Amniotic epithelial cell (primary cell): ENCODE data around the gene PCDHGB1.
"Not testable (repeated sequence)": the region's sequence is repeated elsewhere in the genome, so short reads cannot be mapped to it uniquely, and the experiment has no call there.

Experiments used
- DNase-seq: peaks from one replicate; pipeline ENCODE4 v3.0.0-alpha.2; 2010; ENCODE audit warnings: low read depth

PCDHGB1 gene

GRCh38 chr5:141349917-141350619 lies at the start of gene PCDHGB1:
Gene PCDHGB1, plus strand, starts transcription at chr5:141350099. Its CDS starts 162 bp downstream, at chr5:141350261.
- DNase-seq, result peak; percentile 45

- DNase-seq, result no peak
Observed at GRCh38 chr5:141303756-141304155, 46.1 kb upstream of the PCDHGB1 start, which contains the start of gene SLC25A2. Gene SLC25A2, minus strand, starts transcription at chr5:141304049. Its CDS starts 184 bp downstream, at chr5:141303865.

GRCh38 chr5:141306630-141307029 lies 43.3 kb upstream of the PCDHGB1 start:
- DNase-seq, result no peak

DNA sequence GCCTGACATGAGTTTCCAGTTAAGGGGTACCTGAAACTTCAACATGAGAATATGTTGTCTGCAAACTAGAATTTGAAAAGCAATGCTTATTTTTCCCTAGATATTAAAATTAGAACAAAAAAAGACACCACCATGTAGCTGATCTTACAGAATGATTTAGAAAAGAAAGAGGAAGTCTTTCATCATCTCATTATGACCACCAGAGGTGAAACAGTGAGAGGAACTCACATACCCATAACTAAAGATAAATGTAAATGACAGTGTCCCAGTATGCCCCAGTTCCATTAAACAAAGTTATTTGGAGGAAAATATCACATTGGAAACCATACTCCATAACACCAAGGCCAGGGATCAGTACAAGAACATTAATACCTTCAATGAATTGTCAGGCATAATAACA lies 36.2 kb upstream of the PCDHGB1 start:
- DNase-seq, result no peak

DNA sequence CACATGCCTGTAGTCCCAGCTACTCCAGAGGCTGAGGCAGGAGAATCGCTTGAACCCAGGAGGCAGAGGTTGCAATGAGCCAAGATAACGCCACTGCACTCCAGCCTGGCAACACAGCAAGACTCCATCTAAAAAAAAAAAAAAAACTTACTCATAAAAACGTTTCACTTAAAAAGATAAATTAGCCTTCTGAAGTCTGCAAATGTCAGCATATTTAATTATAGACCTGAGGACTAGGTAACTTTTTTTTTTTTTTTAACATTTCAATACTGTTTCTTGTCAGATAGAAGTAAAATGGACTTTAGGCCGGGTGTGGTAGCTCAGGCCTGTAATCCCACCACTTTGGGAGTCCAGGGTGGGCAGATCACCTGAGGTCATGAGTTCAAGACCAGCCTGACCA lies 32.9 kb upstream of the PCDHGB1 start:
- DNase-seq, result not testable (repeated sequence)

- DNase-seq, result no peak
Observed at GRCh38 chr5:141319202-141319601, 30.7 kb upstream of the PCDHGB1 start.

GRCh38 chr5:141319699-141320098 lies 30.2 kb upstream of the PCDHGB1 start:
- DNase-seq, result no peak

DNA sequence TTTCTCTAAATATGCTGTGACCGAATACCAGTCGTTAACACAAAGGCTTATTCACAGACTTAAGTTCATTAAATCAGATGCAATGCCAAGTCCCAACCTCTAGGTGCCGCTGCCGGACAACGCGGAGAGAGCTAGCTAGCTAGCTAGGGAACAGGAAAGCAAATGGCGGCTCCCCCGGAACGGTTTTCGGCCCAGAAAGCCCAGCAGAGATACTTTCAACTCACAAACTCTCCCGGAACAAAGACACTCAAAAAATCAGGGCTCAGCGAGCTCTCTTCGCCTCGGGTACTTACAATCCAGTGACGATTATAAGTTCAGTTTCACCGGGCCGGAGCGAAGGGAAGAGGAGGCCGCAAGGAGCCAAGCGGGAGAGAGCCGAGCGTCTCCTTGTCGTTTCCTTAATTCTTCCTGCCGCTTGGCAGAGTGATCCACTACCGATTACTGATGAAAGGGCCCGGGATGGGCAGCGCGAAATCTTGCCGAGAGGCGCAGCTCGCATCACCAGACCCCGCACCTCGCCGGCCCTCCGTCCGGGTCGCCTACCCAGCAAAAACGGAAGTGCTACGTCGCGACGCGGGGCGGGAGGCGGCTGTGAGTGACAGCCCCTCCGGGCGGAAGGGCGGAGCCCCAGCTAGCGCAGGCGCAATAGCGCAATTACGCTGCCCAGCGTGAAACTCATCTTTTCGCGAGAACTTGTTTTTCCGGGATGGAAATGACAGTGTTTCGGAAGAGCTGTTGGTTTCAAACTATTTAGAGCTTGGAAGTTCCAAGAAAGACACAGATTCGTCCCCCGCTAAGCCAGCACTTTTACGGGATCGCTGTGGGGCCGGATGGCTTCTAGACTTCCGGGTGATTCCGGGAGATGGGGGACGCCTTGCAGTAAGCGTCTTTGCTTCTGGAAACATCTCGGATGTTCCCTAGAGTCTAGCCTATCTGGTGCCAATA lies 29.4 kb upstream of the PCDHGB1 start, which contains the start of gene TAF7:
Gene TAF7, minus strand, starts transcription at position 560 of the 945 bp plus-strand sequence. CDS start 740 bp downstream, outside the sequence.
- DNase-seq, result peak; percentile 91

- DNase-seq, result no peak
Observed at GRCh38 chr5:141322261-141322660, 27.6 kb upstream of the PCDHGB1 start.

GRCh38 chr5:141326088-141326854 lies 23.6 kb upstream of the PCDHGB1 start:
- DNase-seq, result peak; percentile 68

- no peak for DNase-seq
Observed at GRCh38 chr5:141328231-141328630, 21.7 kb upstream of the PCDHGB1 start.

GRCh38 chr5:141330299-141331080 lies 19.4 kb upstream of the PCDHGB1 start, which contains the start of gene PCDHGA1:
Gene PCDHGA1, plus strand, starts transcription at chr5:141330514.
- DNase-seq, result peak; percentile 59

DNA sequence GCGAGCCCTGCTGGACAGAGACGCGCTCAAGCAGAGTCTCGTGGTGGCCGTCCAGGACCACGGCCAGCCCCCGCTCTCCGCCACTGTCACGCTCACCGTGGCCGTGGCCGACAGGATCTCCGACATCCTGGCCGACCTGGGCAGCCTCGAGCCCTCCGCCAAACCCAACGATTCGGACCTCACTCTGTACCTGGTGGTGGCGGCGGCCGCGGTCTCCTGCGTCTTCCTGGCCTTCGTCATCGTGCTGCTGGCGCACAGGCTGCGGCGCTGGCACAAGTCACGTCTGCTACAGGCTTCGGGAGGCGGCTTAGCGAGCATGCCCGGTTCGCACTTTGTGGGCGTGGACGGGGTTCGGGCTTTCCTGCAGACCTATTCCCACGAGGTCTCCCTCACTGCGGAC lies 17.3 kb upstream of the PCDHGB1 start:
- not testable (repeated sequence) for DNase-seq

DNA sequence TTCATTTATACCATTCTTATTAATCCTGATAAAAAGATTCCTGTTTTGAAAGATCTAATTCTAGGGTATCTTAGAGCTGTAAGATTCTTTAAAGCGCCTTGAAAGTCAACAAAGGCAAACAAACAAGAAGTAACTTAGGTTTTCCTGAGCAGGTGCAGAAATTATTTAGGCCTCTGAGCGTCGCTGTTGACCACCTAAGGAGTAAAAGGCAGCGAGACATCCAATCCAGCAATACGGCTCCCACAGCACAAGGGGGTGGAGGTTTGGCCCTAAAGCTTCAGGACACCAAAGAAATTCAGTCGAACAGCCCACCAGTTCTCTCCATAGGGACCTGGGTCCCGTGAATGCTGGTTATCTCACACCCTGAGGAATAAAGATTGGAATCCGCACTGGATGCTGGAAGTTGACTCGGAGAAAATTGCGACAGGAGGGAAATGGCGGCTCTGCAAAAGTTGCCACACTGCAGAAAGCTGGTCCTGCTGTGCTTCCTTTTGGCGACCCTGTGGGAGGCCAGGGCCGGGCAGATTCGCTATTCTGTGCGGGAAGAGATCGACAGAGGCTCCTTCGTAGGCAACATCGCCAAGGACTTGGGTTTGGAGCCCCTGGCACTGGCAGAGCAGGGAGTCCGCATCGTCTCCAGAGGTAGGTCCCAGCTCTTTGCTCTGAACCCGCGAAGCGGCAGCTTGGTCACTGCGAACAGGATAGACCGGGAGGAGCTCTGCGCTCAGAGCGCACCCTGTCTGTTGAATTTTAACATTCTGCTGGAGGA lies 11.2 kb upstream of the PCDHGB1 start, which contains the start of gene PCDHGA2:
Gene PCDHGA2, plus strand, starts transcription at position 223 of the 769 bp plus-strand sequence.
- DNase-seq, result peak; percentile 43

GRCh38 chr5:141340781-141341354 lies 9.0 kb upstream of the PCDHGB1 start:
- not testable (repeated sequence) for DNase-seq

DNA sequence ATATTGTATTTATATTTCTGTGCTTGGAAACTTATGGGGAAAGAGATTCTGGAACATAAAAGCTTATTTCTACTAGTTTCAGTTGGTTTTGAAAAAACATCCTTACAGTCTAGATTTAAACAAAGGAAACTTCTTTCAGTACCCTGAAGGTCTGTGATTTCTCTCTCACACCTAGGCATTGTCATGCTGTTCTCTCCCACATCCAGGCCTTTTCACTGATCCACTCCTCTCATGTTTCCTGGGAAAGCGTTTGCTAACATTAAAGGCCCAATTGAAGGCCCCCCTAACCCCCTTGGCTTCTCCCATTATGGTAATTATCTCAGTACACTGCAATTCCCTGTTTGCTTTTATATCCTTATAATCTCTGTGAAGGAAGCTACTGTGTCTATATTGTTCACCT lies 7.1 kb upstream of the PCDHGB1 start:
- DNase-seq, result no peak

GRCh38 chr5:141343242-141343952 lies 6.5 kb upstream of the PCDHGB1 start, which contains the start of gene PCDHGA3:
Gene PCDHGA3, plus strand, starts transcription at chr5:141343829. Its CDS starts 205 bp downstream, at chr5:141344034.
- peak; percentile 51 for DNase-seq

DNA sequence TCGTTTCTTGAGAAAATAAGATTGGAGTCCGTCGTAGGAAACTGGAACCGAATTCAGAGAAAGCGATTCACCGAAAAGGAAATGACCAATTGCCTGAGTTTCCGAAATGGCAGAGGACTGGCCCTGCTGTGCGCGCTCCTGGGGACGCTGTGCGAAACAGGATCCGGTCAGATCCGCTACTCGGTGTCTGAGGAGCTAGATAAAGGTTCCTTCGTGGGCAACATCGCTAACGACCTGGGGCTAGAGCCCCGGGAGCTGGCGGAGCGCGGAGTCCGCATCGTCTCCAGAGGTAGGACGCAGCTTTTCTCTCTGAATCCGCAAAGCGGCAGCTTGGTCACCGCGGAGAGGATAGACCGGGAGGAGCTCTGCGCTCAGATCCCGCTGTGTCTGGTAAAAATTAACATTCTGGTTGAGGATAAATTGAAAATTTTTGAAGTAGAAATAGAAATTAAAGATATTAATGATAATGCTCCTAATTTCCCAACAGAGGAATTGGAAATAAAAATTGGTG lies 5.9 kb upstream of the PCDHGB1 start:
- no peak for DNase-seq

DNA sequence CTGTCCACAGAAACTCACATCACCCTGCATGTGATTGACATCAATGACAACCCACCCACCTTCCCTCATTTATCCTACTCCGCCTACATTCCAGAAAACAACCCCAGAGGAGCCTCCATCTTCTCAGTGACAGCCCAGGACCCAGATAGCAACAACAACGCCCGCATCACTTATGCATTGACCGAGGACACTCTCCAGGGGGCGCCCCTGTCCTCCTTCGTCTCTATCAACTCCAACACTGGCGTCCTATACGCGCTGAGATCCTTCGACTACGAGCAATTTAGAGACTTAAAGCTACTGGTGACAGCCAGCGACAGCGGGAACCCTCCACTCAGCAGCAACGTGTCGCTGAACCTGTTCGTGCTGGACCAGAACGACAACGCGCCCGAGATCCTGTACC lies 4.6 kb upstream of the PCDHGB1 start:
- no peak for DNase-seq
